GM21619 (cell line): ENCODE measurements around the gene KANSL1.

Source experiments
- ATAC-seq: cut with Tn5 transposase; IDR thresholded peaks from one replicate; pipeline ENCODE4 v1.9.1; 2021; ENCODE audit not compliant: unreplicated experiment

Gene KANSL1

DNA sequence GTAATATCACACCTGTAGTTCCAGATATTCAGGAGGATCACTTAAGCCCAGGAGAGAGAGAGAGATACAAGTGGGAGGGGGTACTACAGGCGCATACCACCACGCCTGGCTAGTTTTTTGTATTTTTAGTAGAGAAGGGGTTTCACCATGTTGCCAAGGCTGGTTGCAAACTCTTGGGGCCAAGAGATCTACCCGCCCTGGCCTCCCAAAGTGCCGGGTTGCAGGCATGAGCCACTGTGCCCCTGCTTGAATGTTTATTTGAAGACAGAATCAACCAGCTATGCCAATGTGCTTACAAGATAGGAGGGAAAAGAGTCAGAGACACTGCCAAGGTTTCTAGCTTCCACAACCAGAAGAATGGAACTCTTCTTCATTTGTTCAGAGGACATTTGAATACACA, 106.4 kb downstream of the KANSL1 start:
- ATAC-seq: no peak

DNA sequence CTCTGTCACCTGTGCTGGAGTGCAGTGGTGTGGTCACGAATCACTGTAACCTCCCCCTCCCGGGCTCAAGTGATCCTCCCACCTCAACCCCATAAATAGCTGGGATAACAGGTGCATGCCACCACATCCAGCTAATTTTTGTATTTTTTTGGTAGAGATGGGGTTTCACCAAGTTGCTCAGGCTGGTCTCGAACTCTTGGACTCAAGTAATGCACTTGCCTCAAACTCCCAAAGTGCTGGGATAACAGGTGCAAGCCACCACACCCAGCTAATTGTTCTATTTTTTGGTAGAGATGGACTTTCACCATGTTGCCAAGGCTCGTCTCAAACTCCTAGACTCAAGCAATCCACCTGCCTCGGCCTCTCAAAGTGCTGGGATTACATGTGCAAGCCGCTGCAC, 107.7 kb downstream of the KANSL1 start:
- no peak for ATAC-seq

DNA sequence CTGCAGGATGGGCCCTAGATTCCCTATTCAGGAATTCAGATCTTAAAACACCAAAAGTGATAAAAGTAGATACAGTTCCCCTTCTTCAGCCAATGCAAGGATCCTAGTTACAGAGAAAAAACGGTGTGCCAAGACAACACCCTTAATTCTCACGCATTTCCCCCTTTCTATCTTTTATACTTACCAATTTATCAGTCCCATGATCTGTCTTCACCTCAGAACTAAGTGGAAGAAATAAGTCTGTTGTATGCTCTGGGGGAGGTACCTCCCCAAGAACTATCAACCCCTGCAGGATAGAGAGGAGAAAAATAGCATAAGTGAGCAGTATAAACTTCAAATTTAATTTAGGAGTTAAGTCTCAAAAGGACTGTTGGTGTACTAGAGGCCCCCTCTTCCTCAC, 111.0 kb downstream of the KANSL1 start:
- ATAC-seq: no peak

DNA sequence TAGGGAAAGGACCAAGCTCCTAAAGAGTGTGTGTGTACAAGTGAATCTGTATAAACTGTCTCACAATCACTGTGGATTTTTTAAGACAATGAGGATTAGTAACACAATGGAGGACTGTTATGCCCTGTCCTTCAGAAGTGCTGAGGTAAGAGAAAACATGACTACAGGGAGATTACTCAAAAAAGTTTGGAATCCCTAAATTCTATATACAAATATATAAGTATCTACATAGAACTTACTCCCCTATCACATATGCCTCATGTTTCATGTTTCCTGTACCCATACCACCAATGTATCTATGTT, 112.3 kb downstream of the KANSL1 start:
- no peak for ATAC-seq

DNA sequence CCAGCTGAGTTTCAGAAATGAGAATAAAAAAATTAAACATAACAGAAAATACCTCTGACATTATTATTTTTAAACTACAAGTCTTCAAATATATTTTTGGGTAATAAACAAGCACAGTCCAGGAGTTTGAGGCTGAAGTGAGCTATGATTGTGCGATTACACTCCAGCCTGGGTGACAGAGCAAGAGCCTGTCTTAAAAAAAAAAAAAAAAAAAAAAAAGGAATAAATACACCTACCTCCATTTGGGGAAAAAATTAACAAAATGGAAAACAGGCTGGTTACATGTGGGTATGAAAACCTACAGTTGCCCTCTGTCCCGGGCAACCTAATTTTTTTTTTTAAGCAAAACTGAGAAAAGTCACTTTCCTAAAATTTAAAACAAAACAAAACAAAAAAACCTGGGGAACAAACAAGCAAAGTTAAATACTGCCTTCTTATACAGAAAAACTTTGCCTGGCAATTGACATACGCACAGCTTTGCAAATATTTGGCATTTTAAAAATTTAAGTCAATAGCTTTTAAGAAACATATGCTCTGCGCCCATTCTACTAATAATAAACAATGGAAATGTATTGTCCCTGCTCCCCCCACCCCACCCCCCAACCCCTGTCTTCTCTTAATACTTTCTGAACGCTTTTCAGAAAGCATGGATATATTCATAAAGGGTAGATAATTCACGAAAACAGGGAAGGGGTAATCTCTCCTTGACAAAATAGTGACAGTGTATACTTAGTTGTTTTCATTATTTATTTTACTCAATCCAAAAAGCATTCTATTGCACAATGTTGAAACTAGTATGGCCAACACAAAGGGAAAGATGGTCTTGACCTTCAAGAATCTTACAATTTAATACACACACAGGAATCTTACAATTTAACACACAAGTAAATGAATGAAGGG, 112.9 kb downstream of the KANSL1 start:
- no peak for ATAC-seq

DNA sequence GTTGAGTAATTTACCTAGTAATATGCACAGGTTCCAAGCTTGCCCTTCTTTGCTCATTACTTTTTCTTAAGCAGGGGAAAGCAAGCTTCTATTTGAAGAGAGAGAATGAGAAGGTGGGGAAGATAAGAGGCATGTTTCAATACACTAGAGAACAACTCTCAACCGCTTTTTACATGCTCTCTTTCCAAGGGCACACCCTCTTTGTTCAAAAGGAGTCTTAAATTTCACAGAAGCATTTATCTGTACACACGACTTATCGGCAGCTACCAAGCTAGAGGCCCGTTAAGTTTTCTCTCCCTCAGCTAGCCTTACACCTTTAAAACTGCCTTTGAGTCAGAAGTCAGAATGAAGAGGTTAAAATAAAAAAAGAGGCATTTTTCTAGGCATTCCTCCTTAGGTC, 114.6 kb downstream of the KANSL1 start:
- ATAC-seq: no peak

DNA sequence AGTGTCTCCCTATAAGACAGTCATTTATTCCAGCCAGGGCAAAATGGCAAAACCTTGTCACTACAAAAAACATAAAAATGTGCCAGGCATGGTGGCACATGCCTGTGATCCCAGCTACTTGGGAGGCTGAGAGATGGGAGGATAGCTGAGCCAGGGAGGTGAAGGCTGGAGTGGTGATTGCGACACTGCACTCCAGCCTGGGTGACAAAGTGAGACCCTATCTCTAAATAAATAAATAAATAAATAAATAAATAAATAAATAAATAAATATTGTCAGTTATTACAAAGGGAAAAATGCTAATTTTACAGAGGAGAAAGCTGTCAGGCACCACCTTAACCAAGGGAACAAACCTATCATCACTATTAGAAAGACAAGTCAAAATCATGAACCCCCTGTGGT, 118.7 kb downstream of the KANSL1 start:
- no peak for ATAC-seq

DNA sequence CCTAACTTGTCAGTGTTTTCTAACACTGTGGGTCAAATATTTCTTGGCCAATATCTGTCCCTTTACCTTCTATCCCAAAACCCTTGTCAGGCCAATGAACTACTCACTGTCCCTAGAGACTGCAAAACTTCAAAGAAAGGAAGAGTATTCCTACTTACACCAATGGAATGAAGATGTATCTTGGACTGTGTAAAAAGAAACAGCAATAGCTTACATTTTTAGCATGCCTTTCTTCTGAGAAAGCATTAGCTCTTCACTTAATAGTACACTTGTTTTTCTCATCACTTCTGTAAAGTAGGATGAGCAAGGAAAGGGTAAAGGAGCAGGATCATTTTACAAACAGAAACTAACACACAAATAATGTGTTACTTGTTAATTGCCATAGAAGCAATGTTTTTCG, 120.2 kb downstream of the KANSL1 start:
- ATAC-seq: no peak

DNA sequence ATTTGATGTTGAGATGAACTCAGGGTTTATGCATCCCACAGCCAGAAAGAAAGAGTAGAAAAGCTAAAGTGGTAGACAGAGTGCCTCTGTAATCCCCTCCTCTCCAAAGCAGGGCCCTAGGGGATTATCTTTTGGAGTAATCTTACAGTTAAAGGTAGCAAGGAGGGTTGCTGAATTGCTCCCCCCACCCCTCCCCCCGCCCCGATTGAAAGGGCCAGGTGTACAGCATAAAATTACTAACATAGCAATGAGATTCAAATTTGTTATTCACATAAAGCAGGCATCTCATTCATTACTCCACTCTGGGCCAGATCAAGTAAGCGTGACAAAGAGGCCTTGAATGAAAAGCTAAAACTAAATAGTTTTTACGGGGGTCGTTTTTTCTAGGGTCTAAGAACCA, 121.4 kb downstream of the KANSL1 start:
- ATAC-seq: no peak

DNA sequence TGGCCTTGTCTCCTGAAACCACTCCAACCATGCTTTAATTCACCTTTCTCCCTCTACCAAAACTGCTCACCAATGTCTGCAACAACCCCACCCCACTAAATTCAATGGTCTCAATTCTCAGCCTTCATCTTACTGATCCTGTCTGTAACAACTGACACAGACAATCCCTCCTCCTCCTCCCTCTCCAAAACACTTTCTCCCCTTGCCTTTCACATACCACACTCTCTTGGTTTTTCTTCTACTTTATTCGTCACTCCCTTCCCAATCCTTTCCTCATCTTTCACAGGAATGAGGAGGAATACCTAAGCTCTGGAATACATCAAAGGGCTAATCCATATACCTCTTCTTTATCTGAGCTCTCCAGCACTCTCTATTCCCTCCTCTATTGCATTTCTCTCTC, 128.8 kb downstream of the KANSL1 start:
- ATAC-seq: no peak

DNA sequence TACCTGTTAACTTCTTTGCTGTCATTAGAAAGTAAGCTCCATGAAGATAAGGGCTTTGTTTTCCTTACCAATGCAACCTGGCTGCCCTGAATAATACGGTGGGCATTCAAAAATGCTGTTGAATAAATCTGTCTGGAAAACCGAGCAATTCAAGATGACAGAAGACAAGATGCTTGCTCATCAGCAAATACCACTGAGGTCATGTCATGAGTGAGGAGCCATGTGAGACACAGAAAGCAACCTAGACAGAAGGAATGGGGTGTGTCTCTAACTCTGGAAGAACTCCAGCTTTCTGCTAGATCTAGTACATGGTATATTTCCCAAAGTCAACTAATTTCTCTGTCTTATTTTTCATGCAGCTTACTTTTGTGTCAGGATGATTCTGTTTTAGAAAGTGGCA, 130.0 kb downstream of the KANSL1 start:
- ATAC-seq: no peak

DNA sequence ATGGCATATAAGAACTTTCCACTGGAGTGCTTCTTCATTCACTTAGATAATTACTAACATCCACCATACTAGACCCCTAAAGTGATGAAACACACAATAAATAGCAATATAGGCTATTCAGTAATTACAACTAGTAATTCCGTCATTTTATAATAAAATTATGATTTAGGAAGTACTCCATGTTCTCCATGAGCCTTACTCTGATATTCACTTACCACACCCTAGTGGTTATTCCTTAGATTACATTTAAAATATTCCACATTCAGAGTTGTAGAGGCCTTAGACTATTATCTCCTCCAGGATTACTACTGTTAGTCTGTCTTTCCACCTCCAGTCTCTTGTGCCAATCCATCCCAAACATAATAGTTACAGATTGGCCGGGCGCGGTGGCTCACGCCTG, 131.8 kb downstream of the KANSL1 start:
- no peak for ATAC-seq

DNA sequence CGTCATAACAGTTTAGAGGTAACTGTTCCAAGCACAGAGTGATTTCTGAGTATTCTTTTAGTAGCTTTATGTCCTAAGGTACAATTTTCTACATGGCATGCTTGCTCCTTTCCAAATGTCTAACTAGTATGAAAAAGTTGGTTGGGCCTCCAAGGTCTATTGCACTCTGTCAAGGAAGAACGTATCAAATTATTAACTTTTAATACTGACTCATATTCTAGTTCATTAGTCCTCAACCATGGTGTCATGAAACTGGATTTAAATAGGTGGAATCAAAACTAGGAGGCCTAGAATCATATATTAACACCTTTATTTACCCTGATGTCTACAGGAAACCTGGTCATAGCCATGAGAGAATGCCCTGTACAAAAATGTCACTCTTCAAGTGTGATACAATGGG, 132.8 kb downstream of the KANSL1 start:
- ATAC-seq: no peak

DNA sequence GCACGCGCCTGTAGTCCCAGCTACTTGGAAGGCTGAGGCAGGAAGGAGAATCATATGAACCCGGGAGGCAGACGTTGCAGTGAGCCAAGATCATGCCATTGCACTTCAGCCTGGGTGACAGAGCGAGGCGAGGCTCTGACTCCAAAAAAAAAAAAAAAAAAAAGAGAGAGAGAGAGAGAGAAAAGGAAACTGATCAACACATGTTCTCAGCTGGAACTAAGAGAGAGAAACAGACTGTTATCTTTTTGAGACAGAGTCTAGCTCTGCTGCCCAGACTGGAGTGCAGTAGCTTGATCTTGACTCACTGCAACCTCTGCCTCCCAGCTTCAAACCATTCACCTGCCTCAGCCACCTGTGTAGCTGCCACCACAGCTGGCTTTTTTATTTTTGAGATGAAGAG, 133.7 kb downstream of the KANSL1 start:
- ATAC-seq: no peak

DNA sequence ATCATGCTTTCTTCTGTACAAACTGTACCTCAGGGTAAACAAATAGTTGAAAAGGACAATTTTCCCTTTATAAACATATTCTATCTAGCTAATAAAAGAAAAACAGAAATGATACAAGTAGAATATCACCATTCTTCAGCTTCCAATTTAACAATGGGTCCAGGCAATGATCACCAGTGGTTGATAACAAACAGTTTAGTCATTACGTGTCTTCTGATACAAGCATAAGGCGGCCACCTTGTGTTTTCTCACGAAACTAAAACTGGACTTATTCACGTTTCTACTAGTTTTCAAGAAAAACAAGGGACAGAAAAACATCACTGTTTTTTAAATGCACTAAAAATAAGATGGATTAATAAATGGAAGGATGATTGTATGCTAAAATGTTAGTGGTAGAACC, 135.9 kb downstream of the KANSL1 start:
- ATAC-seq: no peak

DNA sequence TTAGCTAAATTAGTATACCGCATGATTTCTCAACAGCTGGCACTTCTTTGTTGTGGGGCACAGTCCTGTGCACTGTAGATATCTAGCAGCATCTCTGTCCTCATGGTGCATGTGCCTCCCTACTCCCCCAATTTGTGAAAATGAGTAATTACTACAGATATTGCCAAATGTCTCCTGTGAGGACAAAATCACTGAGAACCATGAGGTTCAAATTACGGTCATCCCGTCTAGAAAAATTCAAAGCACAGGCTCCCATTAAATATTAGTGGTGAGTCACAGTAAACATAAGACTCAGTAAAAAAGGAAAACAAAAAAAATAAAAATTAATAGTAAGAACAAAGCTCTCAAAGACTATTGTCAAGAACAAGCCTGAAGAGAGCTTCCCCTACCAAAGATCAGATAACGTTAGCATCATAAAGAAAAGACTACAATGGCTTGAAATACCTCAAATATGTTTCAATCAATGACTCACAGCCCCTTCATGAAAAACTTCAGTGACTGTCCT, 136.4 kb downstream of the KANSL1 start:
- ATAC-seq: no peak

DNA sequence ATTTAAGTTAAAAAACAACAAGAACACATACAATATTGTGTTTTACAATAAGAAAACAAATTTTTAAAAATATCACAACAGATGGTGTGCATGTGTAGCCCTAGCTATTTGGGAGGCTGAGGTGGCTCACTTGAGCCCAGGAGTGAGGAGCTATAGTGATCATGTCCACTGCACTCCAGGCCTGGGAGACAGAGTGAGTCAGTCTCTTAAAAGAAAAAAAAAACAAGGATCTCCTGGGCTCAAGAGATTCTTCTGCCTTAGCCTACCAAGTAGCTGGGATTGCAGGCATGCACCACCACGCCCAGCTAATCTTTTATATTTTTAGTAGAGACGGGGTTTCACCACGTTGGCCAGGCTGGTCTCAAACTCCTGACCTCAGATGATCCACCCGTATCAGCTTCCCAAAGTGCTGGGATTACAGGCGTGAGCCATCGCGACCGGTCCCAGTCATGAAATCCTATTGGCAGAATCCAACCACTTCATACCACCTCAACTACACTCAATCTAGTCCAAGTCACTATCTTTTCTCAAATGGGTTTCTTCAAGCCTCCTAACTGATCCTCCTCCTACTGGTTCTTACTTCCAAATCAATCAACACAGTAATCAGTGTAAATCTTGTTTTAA, 139.2 kb downstream of the KANSL1 start:
- no peak for ATAC-seq

DNA sequence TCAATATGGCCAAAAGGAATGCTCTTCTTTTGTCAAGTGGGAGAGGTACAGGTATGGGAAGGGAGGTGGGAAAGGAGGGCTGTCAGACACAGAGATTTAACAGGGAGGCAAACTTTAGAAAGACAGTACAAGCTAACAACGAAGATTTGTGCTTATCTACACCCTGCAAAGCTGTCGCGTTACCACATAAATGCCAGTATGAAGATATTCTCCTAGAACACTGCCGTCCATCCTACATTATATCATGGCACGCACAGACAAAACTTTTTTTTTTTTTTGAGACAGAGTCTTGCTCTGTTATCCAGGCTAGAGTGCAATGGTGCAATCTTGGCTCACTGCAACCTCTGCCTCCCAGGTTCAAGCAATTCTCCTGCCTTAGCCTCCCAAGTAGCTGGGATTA, 143.6 kb downstream of the KANSL1 start:
- ATAC-seq: no peak

DNA sequence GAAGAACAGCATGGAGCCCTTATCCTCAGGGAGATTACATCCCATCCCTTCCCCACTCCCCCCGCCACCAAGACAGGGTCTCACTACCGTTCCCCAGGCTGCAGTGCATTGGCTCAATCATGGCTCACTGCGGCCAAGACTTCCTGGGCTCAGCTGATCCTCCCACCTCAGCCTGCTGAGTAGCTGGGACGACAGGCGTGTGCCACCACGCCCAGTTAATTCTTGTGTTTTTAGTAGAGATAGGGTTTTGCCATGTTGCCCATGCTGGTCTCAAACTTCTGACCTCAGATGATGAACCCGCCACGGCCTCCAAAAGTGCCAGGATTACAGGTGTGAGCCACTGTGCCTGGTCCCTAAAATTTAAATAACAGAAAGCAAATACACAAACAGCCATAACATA, 145.4 kb downstream of the KANSL1 start:
- ATAC-seq: no peak

DNA sequence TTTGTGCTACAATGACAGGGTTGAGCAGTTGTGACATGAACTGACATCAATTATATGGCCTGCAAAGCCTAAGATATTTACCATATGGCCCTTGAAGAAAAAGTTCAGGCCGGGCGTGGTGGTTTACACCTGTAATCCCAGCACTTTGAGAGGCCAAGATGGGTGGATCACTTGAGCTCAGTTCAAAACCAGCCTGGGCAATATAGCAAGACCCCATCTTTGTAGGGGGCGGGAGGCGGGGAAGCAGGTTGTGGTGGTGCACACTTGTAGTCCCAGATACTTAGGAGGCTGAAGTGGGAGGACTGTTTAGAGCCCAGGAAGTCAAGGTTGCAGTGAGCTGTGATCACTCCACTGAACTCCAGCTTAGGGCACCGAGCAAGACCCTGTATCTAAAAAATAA, 145.8 kb downstream of the KANSL1 start:
- ATAC-seq: no peak

DNA sequence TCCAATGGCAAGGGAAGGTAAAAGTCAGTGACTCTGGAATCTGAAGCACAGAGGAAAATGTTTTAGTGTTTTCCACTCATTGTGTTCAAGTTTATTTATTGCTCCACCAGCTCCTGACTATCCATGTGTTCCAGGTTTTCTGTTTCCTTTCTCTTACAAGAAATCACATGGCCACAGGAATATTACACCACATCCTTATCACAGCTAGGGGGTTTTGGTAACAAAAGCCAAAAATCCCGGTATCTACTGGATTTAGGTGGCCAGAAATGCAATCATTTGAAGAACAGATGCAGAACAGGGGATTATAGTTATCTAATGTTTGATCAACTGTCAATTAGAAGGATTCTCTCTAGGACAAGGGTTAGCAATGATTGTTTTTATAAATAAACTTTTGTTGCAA, 146.3 kb downstream of the KANSL1 start:
- no peak for ATAC-seq

DNA sequence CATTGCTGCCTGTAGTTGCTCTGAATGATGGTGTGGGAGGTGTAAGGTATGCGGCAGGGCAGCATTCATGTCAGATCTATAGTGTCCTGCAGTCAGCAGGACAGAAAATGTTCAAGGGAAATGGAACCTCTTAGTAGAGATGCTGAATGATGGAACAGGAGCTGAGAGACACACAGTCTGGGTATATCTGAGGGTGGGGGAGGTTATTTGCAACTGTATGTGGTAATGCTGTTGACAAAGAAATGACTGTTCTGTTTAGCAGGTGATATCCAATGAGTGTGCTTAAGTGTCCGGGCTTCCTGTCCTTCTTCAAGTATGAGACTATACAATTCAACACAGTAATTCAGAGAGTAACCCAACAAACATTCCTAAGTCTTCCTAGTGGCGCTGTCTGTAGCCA, 147.6 kb downstream of the KANSL1 start:
- ATAC-seq: no peak

DNA sequence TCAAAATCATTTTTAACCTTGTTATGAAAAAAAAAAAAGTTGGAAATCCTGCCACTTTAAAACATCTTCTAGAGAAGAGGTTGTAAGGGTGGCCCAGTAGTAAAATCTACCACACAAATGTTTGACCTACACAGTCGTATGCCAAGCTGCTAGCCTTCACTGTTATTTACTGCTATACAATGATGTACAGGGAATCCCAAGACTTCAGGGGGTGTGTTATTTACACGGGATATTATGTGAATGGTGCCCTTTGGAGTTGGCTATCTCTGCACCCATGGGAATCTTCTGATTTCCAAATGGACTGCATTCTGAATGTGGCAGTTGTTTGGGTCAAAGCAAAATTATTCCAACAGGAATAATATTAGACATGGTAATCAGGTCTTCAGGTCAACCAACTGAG, 148.2 kb downstream of the KANSL1 start:
- ATAC-seq: no peak
